GM19438 (cell line): Measurements from ENCODE around the gene NR4A3.

Source experiments
- ATAC-seq: cut with Tn5 transposase; IDR thresholded peaks from one replicate; pipeline ENCODE4 v1.9.1; 2021; ENCODE audit warnings: low read depth; ENCODE audit not compliant: unreplicated experiment

NR4A3 gene

DNA sequence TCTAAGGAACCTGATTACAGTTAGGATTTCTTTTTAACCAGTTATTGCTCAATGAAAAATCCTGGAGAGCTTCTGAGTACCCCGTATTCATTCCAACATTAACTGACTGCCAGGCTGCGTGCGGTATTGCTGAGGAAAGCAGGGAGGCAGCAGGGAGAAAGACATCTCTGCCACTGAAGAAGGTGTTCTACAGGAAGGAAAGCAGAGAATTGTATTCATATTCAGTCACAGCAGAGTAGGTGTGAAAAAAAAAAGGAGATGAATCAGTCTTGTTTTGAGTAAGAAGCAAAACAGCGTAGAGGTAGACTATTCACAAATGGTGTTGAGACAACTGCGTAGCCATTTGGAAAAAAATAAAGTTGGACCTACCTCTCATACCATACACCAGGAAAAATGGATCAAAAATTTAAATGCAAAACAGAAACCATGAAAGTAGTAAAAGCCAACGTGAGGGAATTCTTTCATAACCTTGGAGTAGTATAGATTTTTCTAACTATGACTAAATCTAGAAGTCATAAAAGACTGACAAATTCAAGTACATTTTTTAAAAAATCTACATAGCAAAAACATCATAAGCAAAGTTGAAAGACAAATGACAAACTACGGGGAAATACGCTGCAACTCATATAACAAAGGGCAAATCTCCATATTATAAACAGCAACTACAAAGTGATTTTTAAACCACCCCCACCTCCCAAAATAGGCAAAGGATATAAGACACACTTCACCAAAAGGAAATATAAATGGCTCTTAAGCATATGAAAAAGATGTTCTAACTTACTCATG lies 9.9 kb upstream of the NR4A3 start:
- ATAC-seq: no peak

DNA sequence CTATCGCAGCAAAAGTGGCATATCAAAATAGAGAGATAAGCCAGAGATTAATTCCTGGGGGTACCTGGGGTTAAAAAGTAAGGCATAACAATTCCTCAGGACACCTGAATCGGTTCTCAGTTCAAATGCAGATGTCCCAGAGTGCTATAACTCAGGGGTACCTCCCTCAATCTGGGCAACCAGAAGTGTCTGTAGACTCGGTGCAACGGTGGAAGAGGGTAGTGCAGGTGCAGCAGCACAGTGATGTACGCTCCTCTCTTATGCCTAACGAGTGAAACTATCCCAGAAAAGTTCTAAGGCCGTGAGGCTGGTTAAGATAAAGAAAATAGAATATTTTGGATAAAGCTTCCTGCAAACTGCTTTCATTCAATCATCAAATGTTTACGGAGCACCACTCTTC lies 7.9 kb upstream of the NR4A3 start:
- no peak for ATAC-seq

DNA sequence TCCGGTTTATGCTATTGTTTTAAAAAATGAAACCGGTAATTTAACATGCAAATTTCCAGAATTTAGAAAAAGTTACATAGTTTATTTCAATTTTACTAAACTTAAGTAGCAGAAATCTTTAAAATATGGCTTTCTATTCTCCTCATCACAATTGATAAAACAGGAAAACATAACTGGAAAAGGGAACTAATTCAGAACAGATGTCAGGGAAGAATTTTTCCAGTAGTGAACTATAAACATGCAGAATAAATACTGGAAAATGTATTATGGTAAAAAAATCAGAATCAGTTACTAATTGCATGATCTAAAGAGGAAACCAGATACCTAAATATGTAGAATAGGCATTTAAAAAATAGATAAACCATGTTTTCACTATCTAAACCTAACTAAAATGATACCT lies 7.3 kb upstream of the NR4A3 start:
- ATAC-seq: no peak

DNA sequence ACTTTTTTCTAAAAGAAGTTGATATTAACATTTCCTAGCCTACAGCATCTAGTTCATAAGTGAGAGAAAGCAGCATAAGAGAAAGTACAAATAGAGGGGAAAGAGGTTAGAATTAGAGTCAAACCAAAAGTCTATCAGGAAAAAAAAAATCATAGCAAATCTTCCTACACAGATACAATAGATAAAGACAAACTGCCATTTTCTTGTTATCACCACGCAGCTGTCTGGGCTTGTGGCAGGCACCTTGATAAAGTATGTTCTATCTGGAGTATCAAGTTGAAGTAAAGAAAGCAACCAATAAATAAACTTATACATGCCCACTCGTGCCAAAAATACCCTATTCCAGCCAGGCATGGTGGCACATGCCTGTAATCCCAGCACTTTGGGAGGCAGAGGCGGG lies 5.3 kb upstream of the NR4A3 start:
- no peak for ATAC-seq

DNA sequence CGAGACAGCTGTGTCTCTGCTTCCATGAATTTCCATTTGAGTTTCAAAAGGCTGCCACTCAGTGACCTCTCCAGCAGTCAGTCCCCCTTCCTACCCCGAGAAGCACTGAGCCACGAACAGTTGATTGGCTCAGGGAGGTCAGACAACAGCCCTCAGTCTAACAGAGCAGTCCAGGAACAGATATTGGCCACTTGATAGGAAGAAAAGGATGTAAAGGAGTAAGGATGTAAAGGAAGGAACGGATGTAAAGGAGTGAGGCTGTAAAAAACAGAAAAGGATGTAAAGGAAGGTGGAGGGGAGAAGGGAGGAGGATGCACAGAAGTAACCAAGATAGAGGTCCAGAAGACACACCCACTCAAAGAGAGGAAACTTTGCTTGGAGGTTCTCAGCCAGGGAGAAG lies 3.2 kb upstream of the NR4A3 start:
- no peak for ATAC-seq

DNA sequence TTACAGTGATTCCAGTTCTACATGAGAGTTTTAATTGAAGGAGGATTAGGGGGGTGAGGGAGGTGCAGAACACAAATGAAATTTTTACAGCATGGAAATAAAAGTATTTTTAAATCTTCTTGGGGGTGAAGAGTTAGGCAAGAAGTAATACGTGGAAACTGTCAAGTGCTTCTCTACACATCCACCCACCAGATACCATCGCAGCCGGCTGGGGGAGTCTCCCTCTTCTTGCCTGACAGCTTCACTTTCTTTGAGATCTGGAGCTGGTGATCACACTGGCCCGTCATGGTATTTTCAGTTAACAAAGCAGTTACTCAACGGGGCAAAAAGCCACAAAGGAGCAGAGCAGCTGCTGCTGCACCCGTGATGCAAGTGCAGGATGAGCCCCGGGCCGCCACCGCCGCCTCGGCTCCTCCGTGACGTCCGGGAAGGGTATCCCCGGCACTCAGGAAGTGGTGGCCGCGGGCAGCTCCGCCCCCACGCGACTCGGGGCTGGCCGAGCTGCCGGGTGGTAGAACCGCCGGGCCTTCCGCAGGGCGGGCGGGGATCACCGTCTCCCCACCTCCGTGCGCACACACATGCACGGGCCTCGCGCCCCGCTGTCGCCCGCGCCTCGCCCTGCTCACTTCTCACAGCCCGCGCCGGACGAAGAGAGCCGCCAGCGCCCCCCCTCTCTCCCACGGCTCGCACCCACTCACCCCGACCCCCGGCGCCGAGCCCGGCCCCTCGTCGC lies 2.4 kb upstream of the NR4A3 start:
- peak; percentile 50 for ATAC-seq

DNA sequence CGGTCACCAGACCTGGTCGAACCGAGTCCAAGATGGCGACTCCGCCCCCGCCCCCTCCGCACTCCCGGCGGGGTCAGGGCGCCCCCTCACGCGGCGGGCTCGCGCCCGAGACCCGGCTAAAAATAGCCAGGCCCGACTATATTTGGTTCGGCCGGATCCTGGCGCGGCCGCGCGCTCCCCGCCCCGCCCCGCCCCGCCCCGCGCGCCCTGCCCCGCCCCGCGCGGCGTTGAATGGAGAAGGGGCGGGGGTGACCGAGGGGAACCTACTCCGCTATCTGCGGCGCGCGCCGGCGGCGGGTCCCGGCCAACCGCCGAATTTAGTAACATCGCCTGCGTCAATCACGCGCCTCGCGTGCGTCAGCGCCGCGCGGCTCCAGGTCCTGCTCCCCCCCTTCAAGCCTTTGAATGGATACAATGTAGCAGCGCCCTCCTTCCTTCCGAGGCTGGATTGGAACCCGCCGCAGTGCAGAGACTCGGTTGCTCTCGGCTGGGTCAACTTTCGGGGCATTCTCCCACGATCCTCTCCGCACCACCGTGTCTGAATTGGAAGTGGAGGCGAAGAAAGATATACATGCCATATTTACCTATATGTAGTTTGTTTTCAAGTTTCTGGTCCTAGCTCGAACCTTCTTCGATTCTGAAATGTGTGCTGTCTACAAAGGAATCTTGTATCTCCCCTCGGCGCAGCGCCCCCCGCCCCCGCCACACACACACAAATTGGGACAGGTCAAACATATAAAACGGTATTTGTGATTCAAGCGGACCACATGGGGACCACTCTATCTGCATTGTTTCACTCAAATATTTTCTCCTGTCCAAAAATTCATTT lies 1.6 kb upstream of the NR4A3 start:
- peak; percentile 44 for ATAC-seq

DNA sequence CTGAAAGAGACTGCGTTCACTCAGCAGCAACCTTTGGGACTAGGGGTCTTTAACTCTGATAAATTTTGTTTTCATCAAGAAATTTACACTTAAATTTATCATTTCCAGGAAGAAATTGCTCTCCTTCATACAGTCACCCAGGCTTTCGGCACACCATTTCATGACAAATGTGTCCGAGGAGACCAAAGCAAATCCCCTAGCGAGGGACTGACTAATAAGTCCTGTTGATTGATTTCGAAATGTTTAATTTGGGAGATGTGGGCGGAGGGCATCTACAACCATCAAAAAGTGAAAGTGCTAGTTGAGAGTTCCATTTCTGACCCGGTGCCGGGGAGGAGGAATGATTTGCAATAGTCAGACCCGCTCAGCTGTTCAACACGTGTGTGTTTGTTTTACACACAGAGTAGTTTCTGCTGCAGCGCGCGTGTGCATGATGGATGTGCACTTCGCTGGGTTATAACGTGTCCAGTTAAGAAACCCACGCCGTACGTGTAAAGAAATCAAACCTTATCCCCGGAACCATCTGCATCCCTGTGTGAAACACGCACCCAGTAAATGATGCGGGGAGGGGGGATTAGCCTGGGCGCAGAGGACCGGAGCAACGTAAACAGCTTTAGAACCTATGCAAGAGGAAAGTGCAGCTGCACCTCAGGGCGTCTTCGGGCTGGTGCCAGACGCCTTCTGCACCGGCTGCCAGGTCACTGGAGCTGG lies 845 bp upstream of the NR4A3 start:
- ATAC-seq: no peak

DNA sequence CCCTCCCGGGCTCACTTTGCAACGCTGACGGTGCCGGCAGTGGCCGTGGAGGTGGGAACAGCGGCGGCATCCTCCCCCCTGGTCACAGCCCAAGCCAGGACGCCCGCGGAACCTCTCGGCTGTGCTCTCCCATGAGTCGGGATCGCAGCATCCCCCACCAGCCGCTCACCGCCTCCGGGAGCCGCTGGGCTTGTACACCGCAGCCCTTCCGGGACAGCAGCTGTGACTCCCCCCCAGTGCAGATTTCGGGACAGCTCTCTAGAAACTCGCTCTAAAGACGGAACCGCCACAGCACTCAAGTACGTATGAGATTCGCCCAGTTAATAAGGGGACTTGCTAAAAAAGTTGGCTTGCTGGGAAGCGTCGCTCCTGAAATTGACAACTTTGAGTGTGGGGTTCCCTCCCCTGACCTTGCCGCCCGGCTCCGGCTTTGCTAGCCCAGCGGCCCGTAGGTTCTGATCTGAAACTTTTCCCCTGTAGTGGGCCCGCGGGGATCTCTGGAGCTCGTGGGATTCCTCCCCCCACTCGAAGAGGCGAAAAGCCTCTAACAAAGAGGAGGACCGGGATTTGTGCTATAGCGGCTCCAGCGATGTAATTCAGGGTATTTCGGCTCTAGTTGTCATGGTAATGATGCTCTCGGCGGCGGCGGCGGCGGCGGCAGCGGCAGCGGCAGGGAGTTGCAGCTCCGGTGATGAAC lies 572 bp downstream of the NR4A3 start:
- ATAC-seq: no peak

DNA sequence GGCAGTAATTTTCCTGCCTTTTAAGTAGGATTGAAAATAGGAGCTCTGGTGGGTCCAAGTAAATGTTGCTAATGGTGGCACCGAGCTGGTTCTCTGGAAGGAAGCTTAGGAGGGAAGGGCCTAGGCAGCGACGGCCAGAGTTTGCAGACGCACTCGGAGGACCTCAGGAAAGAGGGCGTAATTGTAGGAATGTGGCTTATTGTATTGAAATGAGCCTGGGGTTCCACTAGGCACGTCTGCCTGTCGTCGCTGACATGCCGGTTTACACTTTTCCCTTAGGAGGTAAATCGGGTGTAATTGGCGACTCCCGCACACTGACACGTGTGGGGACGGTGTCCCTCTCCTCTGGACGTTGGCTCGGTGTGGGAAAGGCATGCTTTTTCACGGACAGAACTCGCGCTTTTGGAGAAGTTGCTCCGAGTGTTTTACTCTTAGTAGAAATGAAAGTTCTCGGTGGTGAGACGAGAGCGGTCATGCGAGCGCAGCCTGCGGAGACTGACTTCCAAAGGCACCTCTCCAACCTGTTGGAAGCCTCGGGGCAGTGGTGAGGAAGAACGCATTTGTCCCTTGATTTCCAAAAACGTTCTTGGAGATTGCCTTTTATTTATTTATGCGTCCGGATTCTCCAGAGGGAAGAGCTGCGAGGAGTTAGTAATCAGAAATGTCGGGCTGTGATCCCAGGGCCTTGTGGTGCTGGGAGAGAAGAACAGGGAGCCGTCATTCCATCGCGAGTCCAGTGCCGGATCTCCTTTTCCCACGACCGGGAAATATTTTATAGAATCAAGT lies 1.3 kb downstream of the NR4A3 start:
- ATAC-seq: no peak

DNA sequence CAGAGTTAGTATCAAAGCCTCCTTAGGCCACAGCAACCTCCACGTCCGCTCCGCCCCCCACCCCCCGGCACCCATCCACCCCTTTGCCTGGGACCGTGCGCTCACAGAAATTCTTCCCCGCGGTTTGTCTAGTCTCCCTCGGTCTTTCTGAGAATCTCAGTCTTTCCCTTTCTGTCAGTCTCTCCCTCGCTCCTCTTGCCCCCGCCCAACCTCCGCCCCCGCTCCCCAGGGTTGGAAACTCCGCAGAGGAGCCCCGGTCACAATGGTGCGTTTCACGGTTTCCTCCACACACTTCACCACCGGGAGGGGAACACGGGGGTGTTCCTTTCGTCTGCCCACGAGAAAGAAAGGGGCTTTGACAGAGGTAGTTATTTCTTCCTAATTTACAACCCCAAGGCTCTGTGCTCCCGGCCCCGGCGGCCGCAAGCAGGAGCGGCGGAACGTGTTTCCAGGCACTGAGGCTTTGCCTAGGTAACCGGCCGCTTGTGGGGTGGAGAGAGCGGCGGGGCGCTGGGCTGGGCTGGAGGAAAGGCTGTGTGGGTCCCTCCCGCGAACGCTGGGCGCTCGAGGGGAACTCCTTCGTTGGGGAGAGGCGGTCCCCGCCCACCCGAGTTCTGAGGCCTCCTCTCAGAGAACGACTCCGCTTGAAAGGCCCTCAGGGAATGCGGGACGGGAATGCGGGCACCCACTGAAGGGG lies 2.1 kb downstream of the NR4A3 start:
- no peak for ATAC-seq

DNA sequence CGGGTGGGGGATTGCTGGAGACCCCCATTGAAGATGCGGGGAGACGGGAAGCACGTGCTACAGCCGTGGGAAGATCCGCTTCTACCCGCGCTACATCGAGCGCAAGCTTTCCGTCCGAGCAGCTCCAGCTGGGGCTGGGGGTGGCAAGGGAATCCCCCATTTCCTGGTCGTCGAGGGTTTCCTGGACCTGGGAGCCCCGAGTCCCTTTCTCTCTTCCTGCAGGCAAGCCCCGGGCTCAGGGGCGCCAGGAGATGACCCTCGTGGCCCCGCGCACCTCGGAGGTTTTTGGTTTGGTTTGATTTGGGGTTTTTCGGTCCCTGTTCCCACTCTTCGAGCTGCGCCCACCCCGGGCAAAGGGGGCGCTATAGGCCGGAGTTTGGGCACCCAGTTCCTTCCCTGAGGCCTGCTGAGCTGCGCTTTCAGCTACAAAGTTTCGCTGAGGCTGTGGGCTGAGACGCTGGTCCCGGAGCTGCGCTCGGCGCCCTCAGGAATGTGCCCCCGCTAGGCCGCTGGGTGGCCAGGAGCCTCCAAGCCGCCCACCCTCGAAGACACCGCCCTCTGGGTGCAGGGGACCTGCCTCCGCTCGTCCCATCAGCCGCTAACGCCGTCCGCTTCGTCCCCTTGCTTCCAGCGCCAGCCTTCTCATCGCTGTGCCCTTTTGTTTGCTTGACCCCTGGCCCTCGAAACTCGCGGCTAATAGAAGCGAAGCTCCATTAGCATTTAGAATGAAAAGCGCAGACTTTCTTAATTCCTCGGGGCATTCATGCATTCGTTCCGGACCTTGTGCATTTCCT lies 2.9 kb downstream of the NR4A3 start:
- peak; percentile 16 for ATAC-seq

DNA sequence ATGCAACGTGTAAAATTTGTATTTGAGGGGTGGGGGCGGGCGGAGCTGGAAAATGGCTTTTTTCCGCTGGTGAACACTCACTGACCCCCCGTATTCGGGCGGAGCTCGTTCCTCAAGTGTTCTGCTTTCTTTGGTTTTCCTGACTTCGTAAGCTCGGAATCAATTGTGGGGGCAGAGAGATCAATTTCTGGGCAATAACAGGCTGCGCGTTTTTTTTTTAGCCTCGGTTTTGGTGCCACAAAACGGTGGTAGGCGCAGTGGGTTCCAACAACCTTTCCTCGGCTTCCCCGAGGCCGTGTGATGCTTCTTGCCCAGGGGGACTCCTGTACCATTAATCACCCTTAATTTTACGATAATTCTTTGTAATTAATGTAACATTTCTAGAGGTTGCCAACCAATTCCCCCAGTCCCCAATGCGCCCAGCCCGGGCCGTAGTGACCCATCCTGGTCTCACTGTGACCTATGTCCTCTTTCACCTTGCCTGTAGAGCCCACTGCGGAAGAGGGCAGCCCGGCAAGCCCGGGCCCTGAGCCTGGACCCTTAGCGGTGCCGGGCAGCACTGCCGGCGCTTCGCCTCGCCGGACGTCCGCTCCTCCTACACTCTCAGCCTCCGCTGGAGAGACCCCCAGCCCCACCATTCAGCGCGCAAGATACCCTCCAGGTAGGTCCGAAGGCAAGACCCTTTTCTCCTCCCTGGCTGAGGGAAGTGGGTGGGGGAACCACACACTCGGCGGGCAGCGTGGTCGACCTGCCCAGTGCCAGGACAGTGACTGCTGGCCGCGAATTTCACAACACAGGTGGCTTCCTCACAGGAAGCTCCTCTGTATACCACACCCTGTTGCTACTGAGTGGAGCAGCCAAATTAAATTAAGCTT lies 3.7 kb downstream of the NR4A3 start:
- ATAC-seq: no peak

DNA sequence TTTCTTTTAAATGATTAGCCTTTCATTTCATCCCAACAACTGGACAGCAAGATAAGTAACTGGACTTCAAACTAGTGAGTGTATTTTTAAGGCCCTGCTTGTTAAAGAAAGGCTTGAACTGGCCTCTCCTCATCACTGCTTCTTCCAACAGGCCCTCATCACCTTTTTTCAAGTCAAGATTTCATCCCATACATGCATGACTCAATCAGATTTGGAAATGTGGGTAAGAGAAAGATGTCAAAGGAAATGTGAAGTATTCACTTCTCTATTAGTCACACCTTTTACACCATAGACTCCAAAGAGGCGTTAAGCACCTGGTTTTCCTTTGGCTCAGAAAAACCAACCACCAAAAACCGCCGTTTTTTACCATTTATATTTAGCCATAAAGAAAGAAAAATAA lies 4.9 kb downstream of the NR4A3 start:
- ATAC-seq: no peak

DNA sequence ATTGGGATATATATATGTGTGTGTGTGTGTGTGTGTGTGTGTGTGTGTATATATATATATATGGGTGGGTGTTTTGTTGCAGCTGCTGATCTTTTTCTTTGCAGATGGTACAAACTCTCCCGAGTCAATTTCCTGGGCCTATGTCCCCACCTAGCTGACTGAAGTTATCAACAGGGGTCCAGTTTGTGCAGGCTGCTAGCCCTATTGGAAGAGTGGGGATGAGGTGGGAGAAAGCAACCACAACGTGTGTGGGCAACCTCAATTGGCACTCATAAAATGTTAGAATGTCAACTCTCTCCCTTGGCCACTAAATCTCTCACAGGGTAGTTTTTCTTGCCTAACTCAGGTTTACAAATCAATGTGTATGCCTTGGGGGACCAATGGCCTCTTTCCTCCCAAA lies 5.6 kb downstream of the NR4A3 start:
- ATAC-seq: no peak

DNA sequence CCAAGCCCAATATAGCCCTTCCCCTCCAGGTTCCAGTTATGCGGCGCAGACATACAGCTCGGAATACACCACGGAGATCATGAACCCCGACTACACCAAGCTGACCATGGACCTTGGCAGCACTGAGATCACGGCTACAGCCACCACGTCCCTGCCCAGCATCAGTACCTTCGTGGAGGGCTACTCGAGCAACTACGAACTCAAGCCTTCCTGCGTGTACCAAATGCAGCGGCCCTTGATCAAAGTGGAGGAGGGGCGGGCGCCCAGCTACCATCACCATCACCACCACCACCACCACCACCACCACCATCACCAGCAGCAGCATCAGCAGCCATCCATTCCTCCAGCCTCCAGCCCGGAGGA lies 6.3 kb downstream of the NR4A3 start:
- ATAC-seq: no peak
